Duodenal mucosa (tissue), 2 donors: ENCODE results near the gene DHX16.

Experiments
- H3K27ac ChIP-seq: one replicate; pipeline ENCODE4 v1.7.0; 2013; ENCODE audit warnings: low read depth, low read length
- H3K27me3 ChIP-seq, 2 donors: one replicate each; pipeline ENCODE4 v1.7.0; 2013; ENCODE audit warnings: low read length in 2 of 2, control low read depth in 1 of 2; ENCODE audit not compliant: insufficient read depth in 2 of 2, control insufficient read depth in 1 of 2
- H3K36me3 ChIP-seq, 2 donors: one replicate each; pipeline ENCODE4 v1.7.0; 2013; ENCODE audit warnings: low read length in 2 of 2, control low read depth in 1 of 2; ENCODE audit not compliant: insufficient read depth in 2 of 2, control insufficient read depth in 1 of 2
- H3K4me1 ChIP-seq, 2 donors: one replicate each; pipeline ENCODE4 v1.7.0; 2013; ENCODE audit warnings: low read length in 2 of 2, control low read depth in 1 of 2; ENCODE audit not compliant: insufficient read depth in 2 of 2, control insufficient read depth in 1 of 2
- H3K4me3 ChIP-seq, 2 donors: one replicate each; pipeline ENCODE4 v1.7.0; 2013; ENCODE audit warnings: low read length in 2 of 2, low read depth in 1 of 2
- H3K9ac ChIP-seq, 2 donors: one replicate each; pipeline ENCODE4 v1.7.0; 2013; ENCODE audit warnings: low read length in 2 of 2, low read depth in 1 of 2
- H3K9me3 ChIP-seq, 2 donors: one replicate each; pipeline ENCODE4 v1.7.0; 2013; ENCODE audit warnings: low read length in 2 of 2, control low read depth in 1 of 2; ENCODE audit not compliant: control insufficient read depth in 1 of 2

Gene DHX16

DNA sequence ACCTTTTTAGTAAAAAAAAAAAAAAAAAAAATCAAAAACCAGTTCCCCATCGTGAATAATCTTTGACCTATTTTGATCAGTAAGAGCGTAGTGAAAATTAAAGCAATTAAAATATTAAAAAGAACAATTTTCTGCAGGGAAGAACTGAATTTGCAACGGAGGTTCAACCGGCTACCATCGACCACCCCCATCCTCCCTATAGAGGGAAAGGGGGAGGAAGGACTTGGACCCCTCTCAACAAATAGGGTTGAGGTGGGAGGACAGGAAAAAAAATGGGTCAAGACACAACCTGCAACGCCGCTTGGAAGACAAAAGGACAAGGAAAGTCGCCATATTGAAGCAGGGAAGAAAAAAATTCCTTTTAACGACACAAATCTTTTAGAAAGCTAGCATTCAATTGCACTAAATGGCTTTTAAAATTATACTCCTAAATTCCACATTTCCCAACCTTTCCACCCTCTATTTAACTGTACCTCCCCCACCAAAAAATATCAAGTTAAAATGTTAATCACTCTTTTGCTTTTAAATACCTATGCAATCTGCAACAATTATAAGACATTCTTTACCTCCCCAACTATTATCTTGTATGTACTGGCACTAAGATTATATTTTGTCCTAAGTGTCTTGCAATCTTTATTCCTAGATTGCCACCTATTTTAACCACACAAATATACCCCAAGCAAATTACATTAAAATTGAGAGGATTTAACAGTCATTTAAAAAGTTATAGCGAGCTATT, 57.4 kb downstream of the DHX16 start:
- Histone ChIP-seq H3K9ac (peak overlapping the region; percentile 100), H3K4me3 (peak overlapping the region; percentile 94 to 99), H3K9me3 (no peaks in the 10 kb centered on the region), H3K4me1 (peaks cover 30 to 36% of the 10 kb centered on the region in 2 donors), H3K36me3 (peaks cover 22 to 23% of the 10 kb centered on the region in 2 donors), H3K27ac (peak overlapping the region; percentile 98), H3K27me3 (no peaks in the 10 kb centered on the region)

GRCh38 chr6:30614843-30615218, 58.0 kb downstream of the DHX16 start:
- H3K27me3 ChIP-seq, result no peaks in the 10 kb centered on the region
- peak overlapping the region; percentile 94 to 99 for H3K4me3 ChIP-seq
- peaks cover 30 to 36% of the 10 kb centered on the region in 2 donors for H3K4me1 ChIP-seq
- peaks cover 22 to 26% of the 10 kb centered on the region in 2 donors for H3K36me3 ChIP-seq
- H3K9me3 ChIP-seq, result no peaks in the 10 kb centered on the region
- H3K9ac ChIP-seq, result peak overlapping the region; percentile 100
- peak overlapping the region; percentile 98 for H3K27ac ChIP-seq

- H3K9ac ChIP-seq, result peak overlapping the region; percentile 87 to 100
- H3K27ac ChIP-seq, result peak overlapping the region; percentile 64
- peak overlapping the region; percentile 63 to 99 for H3K4me3 ChIP-seq
- H3K36me3 ChIP-seq, result peaks cover 22 to 26% of the 10 kb centered on the region in 2 donors
- no peaks in the 10 kb centered on the region for H3K9me3 ChIP-seq
- no peaks in the 10 kb centered on the region for H3K27me3 ChIP-seq
- H3K4me1 ChIP-seq, result peaks cover 30 to 33% of the 10 kb centered on the region in 2 donors
These were observed 58.6 kb downstream of the DHX16 start for GRCh38 chr6:30614044-30614842.

- H3K9me3 ChIP-seq, result no peaks in the 10 kb centered on the region
- peaks cover 29 to 34% of the 10 kb centered on the region in 2 donors for H3K36me3 ChIP-seq
- peaks cover 25% of the 10 kb centered on the region in 2 donors for H3K4me1 ChIP-seq
- H3K27ac ChIP-seq, result no peak overlapping the region
- H3K4me3 ChIP-seq, result no peak overlapping the region
- H3K9ac ChIP-seq, result peak overlapping the region in 1 of 2 donors; percentile 87
- H3K27me3 ChIP-seq, result no peaks in the 10 kb centered on the region
These were observed 59.4 kb downstream of the DHX16 start for GRCh38 chr6:30613251-30614043.

GRCh38 chr6:30612687-30613248, 60.0 kb downstream of the DHX16 start:
- peaks cover 31 to 40% of the 10 kb centered on the region in 2 donors for H3K36me3 ChIP-seq
- H3K4me1 ChIP-seq, result peaks cover 22 to 23% of the 10 kb centered on the region in 2 donors
- H3K9me3 ChIP-seq, result no peaks in the 10 kb centered on the region
- H3K4me3 ChIP-seq, result no peak overlapping the region
- H3K27me3 ChIP-seq, result no peaks in the 10 kb centered on the region
- H3K27ac ChIP-seq, result no peak overlapping the region
- no peak overlapping the region for H3K9ac ChIP-seq

- Histone ChIP-seq H3K9me3 (no peaks in the 10 kb centered on the region), H3K4me3 (no peak overlapping the region), H3K27ac (no peak overlapping the region), H3K9ac (no peak overlapping the region), H3K27me3 (no peaks in the 10 kb centered on the region), H3K36me3 (peaks cover 35 to 44% of the 10 kb centered on the region in 2 donors), H3K4me1 (peaks cover 22 to 23% of the 10 kb centered on the region in 2 donors)
These were observed 60.6 kb downstream of the DHX16 start for GRCh38 chr6:30612213-30612612.

DNA sequence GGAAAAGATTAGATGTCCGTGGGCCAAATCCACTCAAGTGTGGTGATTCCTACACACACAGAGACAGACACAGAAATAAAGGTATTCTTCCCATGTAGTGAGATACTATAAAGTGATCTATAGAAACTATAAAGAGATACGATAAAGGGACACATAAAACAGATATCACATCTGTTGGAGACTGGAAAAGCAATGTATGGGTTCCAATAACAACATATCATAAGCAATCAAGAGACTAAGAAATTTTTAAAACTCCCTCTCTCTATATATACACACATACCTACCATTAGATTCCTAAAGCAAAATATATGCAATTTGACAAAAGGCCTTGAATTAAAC, 61.0 kb downstream of the DHX16 start:
- Histone ChIP-seq H3K9me3 (no peaks in the 10 kb centered on the region), H3K9ac (no peak overlapping the region), H3K4me3 (no peak overlapping the region), H3K27ac (no peak overlapping the region), H3K36me3 (peaks cover 35 to 46% of the 10 kb centered on the region in 2 donors), H3K27me3 (no peaks in the 10 kb centered on the region), H3K4me1 (peaks cover 22 to 23% of the 10 kb centered on the region in 2 donors)

DNA sequence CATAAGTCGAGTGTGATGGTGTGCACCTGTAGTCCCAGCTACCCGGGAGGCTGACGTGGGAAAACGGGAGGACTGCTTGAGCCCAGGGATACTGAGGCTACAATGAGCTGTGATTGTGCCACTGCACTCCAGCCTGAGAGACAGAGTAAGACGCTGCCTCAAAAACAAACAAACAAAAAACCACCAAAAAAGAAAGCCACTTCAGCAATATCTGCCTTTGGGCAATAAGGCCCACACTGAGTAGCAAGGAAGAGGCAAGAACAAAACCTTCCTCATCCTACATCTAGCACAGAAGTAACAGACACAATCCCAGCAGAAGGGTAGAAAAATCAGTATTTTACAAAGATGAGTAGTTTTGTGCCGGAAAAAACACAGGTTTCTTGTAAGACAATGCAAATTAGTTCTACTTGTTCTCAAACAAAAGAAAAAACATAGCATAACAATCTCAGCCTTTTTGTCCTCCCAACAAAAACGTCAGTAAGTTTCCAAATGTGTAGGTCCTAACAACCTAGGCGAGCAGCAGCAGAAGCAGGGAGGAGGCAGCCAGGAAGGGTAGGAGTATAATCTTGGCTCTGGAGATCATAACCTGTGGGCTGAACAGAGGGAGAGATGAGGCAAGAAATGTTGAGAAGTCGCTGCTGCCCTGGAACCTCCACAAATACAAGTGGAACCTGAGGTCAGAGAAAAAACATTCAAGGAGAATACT, 61.5 kb downstream of the DHX16 start:
- Histone ChIP-seq H3K9me3 (no peaks in the 10 kb centered on the region), H3K4me1 (peaks cover 22 to 23% of the 10 kb centered on the region in 2 donors), H3K27me3 (no peaks in the 10 kb centered on the region), H3K4me3 (no peak overlapping the region), H3K27ac (no peak overlapping the region), H3K9ac (no peak overlapping the region), H3K36me3 (peaks cover 35 to 46% of the 10 kb centered on the region in 2 donors)

GRCh38 chr6:30610065-30610464, 62.7 kb downstream of the DHX16 start:
- Histone ChIP-seq H3K27me3 (no peaks in the 10 kb centered on the region), H3K9me3 (no peaks in the 10 kb centered on the region), H3K4me1 (peaks cover 22 to 23% of the 10 kb centered on the region in 2 donors), H3K4me3 (no peak overlapping the region), H3K36me3 (peaks cover 40 to 51% of the 10 kb centered on the region in 2 donors), H3K9ac (no peak overlapping the region), H3K27ac (no peak overlapping the region)
